HEK293T (cell line): ENCODE results near the gene EID2B.

ENCODE experiments used
- ARNT ChIP-seq: fragments of 450-650 bp; IDR thresholded peaks from 2 replicates; pipeline ENCODE4 v1.6.1; 2017; ENCODE audit warnings: mild to moderate bottlenecking
- BHLHE40 ChIP-seq: fragments of 450-650 bp; IDR thresholded peaks from 2 replicates; pipeline ENCODE4 v1.6.1; 2016; ENCODE audit warnings: mild to moderate bottlenecking, moderate library complexity, borderline replicate concordance
- CTBP1 ChIP-seq: fragments of 450-650 bp; IDR thresholded peaks from 2 replicates; pipeline ENCODE4 v1.6.1; 2016; ENCODE audit warnings: borderline replicate concordance
- ELF4 ChIP-seq: fragments of 450-650 bp; IDR thresholded peaks from 2 replicates; pipeline ENCODE4 v1.6.1; 2017; ENCODE audit warnings: antibody characterized with exemption
- FOXA1 ChIP-seq: fragments of 450-650 bp; IDR thresholded peaks from 2 replicates; pipeline ENCODE4 v1.6.1; 2016; ENCODE audit warnings: mild to moderate bottlenecking
- FOXK2 ChIP-seq: fragments of 450-650 bp; IDR thresholded peaks from 2 replicates; pipeline ENCODE4 v1.6.1; 2016; ENCODE audit warnings: mild to moderate bottlenecking
- FOXM1 ChIP-seq: fragments of 450-650 bp; IDR thresholded peaks from 2 replicates; pipeline ENCODE4 v1.6.1; 2017; ENCODE audit warnings: mild to moderate bottlenecking, borderline replicate concordance
- HDGF ChIP-seq: fragments of 450-650 bp; IDR thresholded peaks from 2 replicates; pipeline ENCODE4 v1.6.1; 2017; ENCODE audit warnings: antibody characterized with exemption, borderline replicate concordance
- NFRKB ChIP-seq: fragments of 450-650 bp; IDR thresholded peaks from 2 replicates; pipeline ENCODE4 v1.6.1; 2016; ENCODE audit warnings: mild to moderate bottlenecking, moderate library complexity
- SP1 ChIP-seq: fragments of 450-650 bp; IDR thresholded peaks from 2 replicates; pipeline ENCODE4 v1.6.1; 2017
- SUZ12 ChIP-seq: fragments of 450-650 bp; IDR thresholded peaks from 2 replicates; pipeline ENCODE4 v1.6.1; 2016; ENCODE audit warnings: mild to moderate bottlenecking
- TARDBP ChIP-seq: fragments of 450-650 bp; IDR thresholded peaks from 2 replicates; pipeline ENCODE4 v1.6.1; 2016
- ZNF384 ChIP-seq: fragments of 450-650 bp; IDR thresholded peaks from 2 replicates; pipeline ENCODE4 v1.6.1; 2016
- TF ChIP-seq, protein P1 (sequence below): fragments of 450-650 bp; IDR thresholded peaks from 2 replicates; pipeline ENCODE4 v1.6.1; 2016

GRCh38 chr19:39533003-39533512 is 406 bp upstream of the EID2B start:
- no peak for TF ChIP-seq ELF4
- TF ChIP-seq BHLHE40 = no peak
- TF ChIP-seq CTBP1 = no peak
- no peak for TF ChIP-seq TARDBP
- TF ChIP-seq FOXM1 = no peak
- TF ChIP-seq SUZ12 = no peak
- TF ChIP-seq, protein P1, sequence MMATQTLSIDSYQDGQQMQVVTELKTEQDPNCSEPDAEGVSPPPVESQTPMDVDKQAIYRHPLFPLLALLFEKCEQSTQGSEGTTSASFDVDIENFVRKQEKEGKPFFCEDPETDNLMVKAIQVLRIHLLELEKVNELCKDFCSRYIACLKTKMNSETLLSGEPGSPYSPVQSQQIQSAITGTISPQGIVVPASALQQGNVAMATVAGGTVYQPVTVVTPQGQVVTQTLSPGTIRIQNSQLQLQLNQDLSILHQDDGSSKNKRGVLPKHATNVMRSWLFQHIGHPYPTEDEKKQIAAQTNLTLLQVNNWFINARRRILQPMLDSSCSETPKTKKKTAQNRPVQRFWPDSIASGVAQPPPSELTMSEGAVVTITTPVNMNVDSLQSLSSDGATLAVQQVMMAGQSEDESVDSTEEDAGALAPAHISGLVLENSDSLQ = no peak
- TF ChIP-seq HDGF = no peak
- no peak for TF ChIP-seq SP1
- TF ChIP-seq ARNT = no peak
- TF ChIP-seq FOXK2 = no peak
- peak; percentile 92 for TF ChIP-seq ZNF384
- no peak for TF ChIP-seq NFRKB
- TF ChIP-seq FOXA1 = no peak
